ENCODE measurements around the gene GCSAM. TPM values are rescaled to one million over a fixed set of nuclear protein-coding genes. Genes with fewer than 3 reads are reported as not detected.

GCSAM gene
- total and polyA plus RNA-seq, 2 experiments from 2014 or later = 1.7 TPM; not detected in 1

GRCh38 chr3:112124907-112125607 lies 8.0 kb downstream of the GCSAM start:
- Histone ChIP-seq H3K27me3 (no peaks in the 10 kb centered on the region), H3K4me3 (no peak overlapping the region), H3K36me3 (no peaks in the 10 kb centered on the region), H3K9me3 (ENCODE audit: low read depth) (no peaks in the 10 kb centered on the region), H3K4me1 (ENCODE audit: low read depth) (peaks cover 48% of the 10 kb centered on the region), H3K27ac (no peak overlapping the region)
- TF ChIP-seq, protein P1, sequence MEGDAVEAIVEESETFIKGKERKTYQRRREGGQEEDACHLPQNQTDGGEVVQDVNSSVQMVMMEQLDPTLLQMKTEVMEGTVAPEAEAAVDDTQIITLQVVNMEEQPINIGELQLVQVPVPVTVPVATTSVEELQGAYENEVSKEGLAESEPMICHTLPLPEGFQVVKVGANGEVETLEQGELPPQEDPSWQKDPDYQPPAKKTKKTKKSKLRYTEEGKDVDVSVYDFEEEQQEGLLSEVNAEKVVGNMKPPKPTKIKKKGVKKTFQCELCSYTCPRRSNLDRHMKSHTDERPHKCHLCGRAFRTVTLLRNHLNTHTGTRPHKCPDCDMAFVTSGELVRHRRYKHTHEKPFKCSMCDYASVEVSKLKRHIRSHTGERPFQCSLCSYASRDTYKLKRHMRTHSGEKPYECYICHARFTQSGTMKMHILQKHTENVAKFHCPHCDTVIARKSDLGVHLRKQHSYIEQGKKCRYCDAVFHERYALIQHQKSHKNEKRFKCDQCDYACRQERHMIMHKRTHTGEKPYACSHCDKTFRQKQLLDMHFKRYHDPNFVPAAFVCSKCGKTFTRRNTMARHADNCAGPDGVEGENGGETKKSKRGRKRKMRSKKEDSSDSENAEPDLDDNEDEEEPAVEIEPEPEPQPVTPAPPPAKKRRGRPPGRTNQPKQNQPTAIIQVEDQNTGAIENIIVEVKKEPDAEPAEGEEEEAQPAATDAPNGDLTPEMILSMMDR (IDR thresholded peaks at IDR 0.05; ENCODE audit: low read depth, low read length) = no peak
- DNase-seq (ENCODE audit: low read depth in 1 of 2, low spot score in 1 of 2) = no peak

- Histone ChIP-seq H3K27me3 (no peaks in the 10 kb centered on the region), H3K36me3 (peaks cover 3% of the 10 kb centered on the region), H3K4me3 (no peak overlapping the region), H3K4me1 (ENCODE audit: low read depth) (peaks cover 36% of the 10 kb centered on the region), H3K9me3 (ENCODE audit: low read depth) (no peaks in the 10 kb centered on the region), H3K27ac (no peak overlapping the region)
- TF ChIP-seq, protein P1 (IDR thresholded peaks at IDR 0.05; ENCODE audit: low read depth, low read length) = no peak
- DNase-seq (ENCODE audit: low read depth in 1 of 2, low spot score in 1 of 2) = no peak
Observed at GRCh38 chr3:112123548-112123947, 9.5 kb downstream of the GCSAM start.

DNA sequence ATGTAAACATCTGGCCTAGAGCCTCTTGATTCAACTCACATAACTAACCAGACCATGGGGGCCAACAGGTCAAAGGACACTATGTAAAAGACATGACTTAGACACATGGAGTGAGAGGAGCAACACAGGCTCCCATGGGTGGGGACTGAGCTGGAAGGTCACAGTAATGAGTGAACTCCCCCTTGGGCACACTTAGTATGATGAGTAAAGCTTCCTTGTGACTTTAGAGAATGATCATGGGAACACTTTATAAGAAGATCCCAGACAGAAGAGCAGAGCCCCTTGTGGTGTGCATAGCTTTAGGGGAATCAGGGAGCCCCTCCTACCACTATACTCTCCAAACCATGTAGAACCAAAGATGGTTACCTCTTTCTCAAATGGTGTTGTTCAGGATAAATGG lies 10.2 kb downstream of the GCSAM start:
- TF ChIP-seq, protein P1 (IDR thresholded peaks at IDR 0.05; ENCODE audit: low read depth, low read length) = no peak
- H3K4me1 ChIP-seq (ENCODE audit: low read depth) = peaks cover 33% of the 10 kb centered on the region
- peaks cover 3% of the 10 kb centered on the region for H3K36me3 ChIP-seq
- no peak overlapping the region for H3K4me3 ChIP-seq
- H3K9me3 ChIP-seq (ENCODE audit: low read depth) = no peaks in the 10 kb centered on the region
- DNase-seq (ENCODE audit: low read depth in 1 of 2, low spot score in 1 of 2) = no peak
- H3K27ac ChIP-seq = no peak overlapping the region
- H3K27me3 ChIP-seq = no peaks in the 10 kb centered on the region

GRCh38 chr3:112121577-112122547 lies 11.2 kb downstream of the GCSAM start:
- Histone ChIP-seq H3K27me3 (no peaks in the 10 kb centered on the region), H3K4me1 (ENCODE audit: low read depth) (peaks cover 23% of the 10 kb centered on the region), H3K36me3 (peaks cover 3% of the 10 kb centered on the region), H3K27ac (no peak overlapping the region), H3K9me3 (ENCODE audit: low read depth) (no peaks in the 10 kb centered on the region), H3K4me3 (no peak overlapping the region)
- DNase-seq (ENCODE audit: low read depth in 1 of 2, low spot score in 1 of 2) = no peak
- TF ChIP-seq, protein P1 (IDR thresholded peaks at IDR 0.05; ENCODE audit: low read depth, low read length) = no peak

DNA sequence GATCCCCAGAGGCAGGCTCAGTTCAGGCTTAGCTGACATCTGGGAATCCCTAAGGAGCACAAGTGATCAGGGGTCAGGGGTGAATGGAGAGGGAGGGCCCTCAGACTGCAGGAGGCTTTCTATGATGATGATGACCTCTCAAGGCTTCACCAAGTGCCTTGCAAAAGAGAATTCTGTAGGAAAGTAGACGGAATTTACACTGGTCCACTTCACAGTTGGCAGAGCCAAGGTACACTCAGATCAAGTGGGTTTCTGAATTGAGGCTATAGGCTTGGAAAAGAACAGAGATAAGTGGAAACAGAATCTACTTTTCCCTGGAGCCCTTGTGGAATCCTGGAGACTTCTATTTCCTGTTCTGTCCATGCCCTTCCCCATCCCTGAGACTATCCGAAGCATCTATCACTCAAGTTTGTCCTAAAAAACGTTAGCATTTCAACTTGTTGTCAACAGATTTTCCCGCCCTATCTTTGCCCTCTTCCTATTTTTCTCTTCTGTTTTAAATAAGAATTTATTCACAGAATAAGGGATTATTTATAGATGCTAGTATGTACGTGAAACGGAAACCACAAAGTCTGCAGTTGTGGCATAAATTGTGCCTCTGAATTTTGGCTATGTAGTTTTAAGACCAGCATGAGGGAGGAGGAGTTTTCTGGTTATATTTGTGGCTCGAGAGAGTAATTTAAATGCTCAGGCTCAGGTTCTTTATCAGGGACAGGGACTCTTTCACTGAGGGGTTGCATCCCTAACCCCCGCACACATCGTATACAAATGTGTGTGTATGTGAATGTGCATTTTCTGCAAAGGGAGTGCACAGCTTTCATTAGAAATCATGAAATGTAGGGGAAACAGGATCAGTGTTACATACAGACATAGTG lies 12.8 kb downstream of the GCSAM start:
- no peak overlapping the region for H3K4me3 ChIP-seq
- H3K27me3 ChIP-seq = no peaks in the 10 kb centered on the region
- TF ChIP-seq, protein P1 (IDR thresholded peaks at IDR 0.05; ENCODE audit: low read depth, low read length) = no peak
- no peak for DNase-seq (ENCODE audit: low read depth in 1 of 2, low spot score in 1 of 2)
- H3K27ac ChIP-seq = no peak overlapping the region
- H3K4me1 ChIP-seq (ENCODE audit: low read depth) = peaks cover 16% of the 10 kb centered on the region
- H3K9me3 ChIP-seq (ENCODE audit: low read depth) = no peaks in the 10 kb centered on the region
- H3K36me3 ChIP-seq = peaks cover 6% of the 10 kb centered on the region

Data from cardiac muscle cell (in vitro differentiated cells and primary cell).